Stimulated activated naive CD8-positive, alpha-beta T cell treated with anti-CD3 and anti-CD28 coated beads, Interleukin-15, Interleukin-2, amounts not matched to agents 100 ng/mL and 50 ng/mL, for 24 hours (primary cell): ENCODE results near the gene SLC45A2.

Experiments used
- H3K27ac Mint-ChIP-seq: one replicate; pipeline ENCODE4 v1.8.0; 2021; ENCODE audit warnings: mild to moderate bottlenecking, mixed read lengths
- H3K27me3 Mint-ChIP-seq: one replicate; pipeline ENCODE4 v1.8.0; 2021; ENCODE audit warnings: mixed read lengths
- H3K36me3 Mint-ChIP-seq: one replicate; pipeline ENCODE4 v1.8.0; 2021; ENCODE audit warnings: low read depth, mixed read lengths
- H3K4me1 Mint-ChIP-seq: one replicate; pipeline ENCODE4 v1.8.0; 2021; ENCODE audit warnings: low read depth, mixed read lengths
- H3K4me3 Mint-ChIP-seq: one replicate; pipeline ENCODE4 v1.8.0; 2021; ENCODE audit warnings: mild to moderate bottlenecking, mixed read lengths
- H3K9me3 Mint-ChIP-seq: one replicate; pipeline ENCODE4 v1.8.0; 2021; ENCODE audit warnings: mixed read lengths

The SLC45A2 gene

DNA sequence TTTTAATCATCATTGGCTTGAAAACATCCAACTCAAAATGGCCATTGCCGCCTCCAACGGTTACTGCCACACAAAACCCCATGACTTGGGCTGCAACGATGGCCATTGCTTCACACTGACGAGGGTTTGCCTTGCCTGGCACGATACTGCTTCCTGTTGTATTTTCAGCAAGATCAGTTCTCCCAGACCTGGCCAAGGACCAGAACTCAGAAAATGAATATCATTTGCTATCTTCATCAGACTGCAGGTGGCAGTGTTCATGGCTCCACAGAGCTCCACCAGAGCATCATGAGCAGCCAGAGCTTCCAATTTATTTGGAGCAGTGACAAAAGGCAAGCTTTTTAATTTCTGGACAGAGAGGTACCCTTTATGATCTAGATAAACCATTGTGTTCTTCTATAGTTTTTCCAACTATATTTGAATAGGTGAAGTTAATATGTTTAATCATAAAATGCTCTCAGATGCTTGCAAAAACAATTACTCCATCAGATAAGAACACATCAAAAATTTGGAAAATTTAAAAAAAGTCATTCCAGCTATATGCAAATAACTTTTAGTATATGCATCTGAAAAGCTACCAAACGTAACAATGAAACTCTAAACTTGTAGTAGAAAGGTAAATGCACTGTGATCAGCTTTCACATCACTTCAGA, 13.0 kb upstream of the SLC45A2 start:
- Mint-ChIP-seq H3K36me3 (peaks cover 15% of the 10 kb centered on the region), H3K4me3 (no peak overlapping the region), H3K9me3 (no peaks in the 10 kb centered on the region), H3K27me3 (no peaks in the 10 kb centered on the region), H3K27ac (no peak overlapping the region), H3K4me1 (peaks cover 4% of the 10 kb centered on the region)

DNA sequence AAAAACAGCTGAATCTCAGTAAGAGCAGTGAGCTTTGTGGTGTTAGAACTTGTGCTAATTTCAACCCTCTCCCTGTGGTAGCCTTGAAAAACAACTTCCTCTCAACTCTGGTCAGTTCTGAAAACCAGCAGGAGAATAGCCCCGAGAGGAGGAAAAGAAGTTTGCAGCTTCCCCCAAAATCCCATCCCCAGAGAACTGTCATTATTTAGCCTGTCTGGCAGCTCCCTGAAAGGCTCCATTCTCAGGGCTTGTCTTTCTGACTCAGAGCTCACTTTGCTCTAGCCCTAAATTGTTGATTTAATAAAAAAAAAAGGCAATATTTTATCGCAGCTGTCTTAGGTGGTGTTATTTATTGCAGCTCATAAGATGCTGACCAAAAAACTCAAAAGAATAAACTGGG, 11.4 kb upstream of the SLC45A2 start:
- Mint-ChIP-seq H3K36me3 (peaks cover 15% of the 10 kb centered on the region), H3K4me1 (peaks cover 4% of the 10 kb centered on the region), H3K9me3 (no peaks in the 10 kb centered on the region), H3K27me3 (no peaks in the 10 kb centered on the region), H3K4me3 (no peak overlapping the region), H3K27ac (no peak overlapping the region)

DNA sequence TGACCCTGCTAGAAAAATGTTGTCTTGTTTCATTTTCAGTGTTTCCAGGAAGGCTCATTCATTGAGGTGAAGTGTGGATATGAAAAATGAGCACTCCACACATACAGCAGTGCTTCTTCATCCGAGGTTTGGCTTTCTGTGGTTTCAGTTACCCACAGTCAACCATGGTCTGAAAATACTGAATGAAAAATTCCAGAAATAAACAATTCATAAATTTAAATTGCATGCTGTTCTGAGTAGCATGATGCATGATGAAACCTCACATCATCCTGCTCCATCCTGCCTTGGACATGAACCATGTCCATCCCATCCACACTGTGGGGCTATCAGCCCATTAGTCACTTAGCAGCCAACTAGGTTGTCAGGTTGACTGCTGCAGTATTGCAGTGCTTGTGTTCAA, 10.4 kb upstream of the SLC45A2 start:
- H3K4me3 Mint-ChIP-seq: no peak overlapping the region
- no peak overlapping the region for H3K27ac Mint-ChIP-seq
- H3K4me1 Mint-ChIP-seq: peaks cover 4% of the 10 kb centered on the region

DNA sequence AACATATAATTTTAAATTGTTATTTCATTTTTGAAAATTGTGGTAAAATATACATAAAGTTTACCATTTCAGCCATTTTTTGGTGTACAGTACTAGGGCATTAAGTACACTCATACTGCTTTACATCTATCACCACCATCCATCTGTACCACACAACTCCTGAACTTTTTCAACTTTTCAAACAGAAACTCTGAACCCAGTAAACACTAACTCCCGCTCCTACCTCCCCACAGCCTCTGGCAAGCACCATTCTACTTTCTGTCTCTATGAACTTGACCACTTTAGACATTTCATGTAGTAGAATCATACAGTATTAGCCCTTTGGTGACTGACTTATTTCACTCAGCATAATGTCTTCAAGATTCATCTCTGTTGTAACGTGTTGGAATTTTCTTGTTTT, 8.4 kb upstream of the SLC45A2 start:
- Mint-ChIP-seq H3K27me3 (no peaks in the 10 kb centered on the region), H3K27ac (no peak overlapping the region), H3K4me3 (no peak overlapping the region), H3K9me3 (no peaks in the 10 kb centered on the region), H3K36me3 (peaks cover 28% of the 10 kb centered on the region), H3K4me1 (peaks cover 4% of the 10 kb centered on the region)

More for the DNA sequence above, 10.4 kb upstream of the SLC45A2 start:
- Mint-ChIP-seq H3K27me3 (no peaks in the 10 kb centered on the region), H3K36me3 (peaks cover 15% of the 10 kb centered on the region), H3K9me3 (no peaks in the 10 kb centered on the region)

DNA sequence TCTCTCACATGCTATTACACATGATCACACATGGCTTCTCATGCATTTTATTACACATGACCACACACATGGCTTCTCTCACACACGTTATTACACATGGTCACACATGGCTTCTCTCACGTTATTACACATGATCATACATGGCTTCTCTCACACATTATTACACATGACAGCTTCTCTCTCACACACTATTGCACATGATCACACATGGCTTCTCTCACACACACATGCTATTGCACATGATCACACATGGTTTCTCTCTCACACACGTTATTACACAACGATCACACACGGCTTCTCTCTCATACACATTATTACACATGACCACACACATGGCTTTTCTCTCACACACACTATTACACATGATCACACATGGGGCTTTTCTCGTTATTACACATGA, 954 bp upstream of the SLC45A2 start:
- no peak overlapping the region for H3K4me3 Mint-ChIP-seq
- H3K4me1 Mint-ChIP-seq: no peaks in the 10 kb centered on the region
- no peak overlapping the region for H3K27ac Mint-ChIP-seq
- H3K27me3 Mint-ChIP-seq: no peaks in the 10 kb centered on the region
- H3K36me3 Mint-ChIP-seq: peaks cover 18% of the 10 kb centered on the region
- no peaks in the 10 kb centered on the region for H3K9me3 Mint-ChIP-seq

DNA sequence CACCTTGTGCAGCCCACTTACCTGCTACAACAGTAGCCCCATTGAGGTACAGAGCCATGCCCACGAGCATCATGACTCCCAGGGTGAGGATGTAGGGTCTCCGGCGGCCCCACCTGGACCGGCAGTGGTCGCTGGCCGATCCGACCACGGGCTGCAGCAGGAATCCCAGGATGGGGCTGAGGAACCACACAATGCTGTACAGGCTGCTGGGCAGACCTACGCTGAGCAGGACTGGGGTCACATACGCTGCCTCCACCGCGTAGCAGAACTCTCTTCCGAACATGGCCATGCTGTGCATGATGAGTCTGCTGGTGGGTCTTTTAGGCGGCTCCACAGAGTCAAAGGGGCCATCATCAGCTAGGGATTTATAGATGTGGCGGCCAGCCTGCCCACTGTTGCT, 315 bp downstream of the SLC45A2 start:
- Mint-ChIP-seq H3K4me1 (no peaks in the 10 kb centered on the region), H3K27me3 (no peaks in the 10 kb centered on the region), H3K9me3 (no peaks in the 10 kb centered on the region), H3K4me3 (no peak overlapping the region), H3K27ac (no peak overlapping the region), H3K36me3 (peaks cover 15% of the 10 kb centered on the region)

DNA sequence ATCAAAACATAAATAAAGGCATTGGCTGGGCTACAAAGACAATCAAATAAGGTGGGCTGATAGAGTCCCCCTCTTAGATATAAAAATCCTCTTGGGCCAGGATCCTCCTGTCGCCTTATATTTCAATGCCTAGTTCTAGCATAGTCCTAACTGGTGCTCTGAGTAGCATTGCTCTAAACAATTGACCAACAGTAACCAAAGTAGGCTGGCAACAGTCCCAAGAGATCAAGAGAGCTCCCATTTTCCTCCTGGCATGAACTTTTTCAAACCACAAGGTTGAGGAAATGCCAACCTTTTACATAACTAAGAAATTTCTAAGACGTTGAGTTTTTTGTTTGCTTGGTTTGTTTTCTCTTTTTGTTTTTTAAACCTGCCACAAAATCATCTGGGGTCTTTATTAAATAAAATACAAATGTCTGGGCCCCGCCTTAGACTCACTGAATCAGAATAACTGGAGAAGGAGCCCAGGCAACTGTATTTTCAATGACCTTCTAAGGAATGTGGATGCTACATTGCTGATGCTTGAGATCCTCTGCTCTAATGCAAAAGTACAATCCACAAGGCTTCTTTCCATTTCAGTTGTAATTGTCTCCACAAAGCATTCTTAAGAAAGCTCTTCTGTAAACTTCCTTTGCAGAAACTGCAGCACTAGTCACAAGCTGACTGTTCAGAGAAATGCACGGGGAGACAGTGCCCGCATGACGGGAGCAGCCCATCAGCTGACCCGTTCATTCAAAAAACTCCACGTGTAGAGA, 2.9 kb downstream of the SLC45A2 start:
- Mint-ChIP-seq H3K27ac (no peak overlapping the region), H3K9me3 (no peaks in the 10 kb centered on the region), H3K4me1 (no peaks in the 10 kb centered on the region), H3K4me3 (no peak overlapping the region), H3K36me3 (no peaks in the 10 kb centered on the region), H3K27me3 (no peaks in the 10 kb centered on the region)

DNA sequence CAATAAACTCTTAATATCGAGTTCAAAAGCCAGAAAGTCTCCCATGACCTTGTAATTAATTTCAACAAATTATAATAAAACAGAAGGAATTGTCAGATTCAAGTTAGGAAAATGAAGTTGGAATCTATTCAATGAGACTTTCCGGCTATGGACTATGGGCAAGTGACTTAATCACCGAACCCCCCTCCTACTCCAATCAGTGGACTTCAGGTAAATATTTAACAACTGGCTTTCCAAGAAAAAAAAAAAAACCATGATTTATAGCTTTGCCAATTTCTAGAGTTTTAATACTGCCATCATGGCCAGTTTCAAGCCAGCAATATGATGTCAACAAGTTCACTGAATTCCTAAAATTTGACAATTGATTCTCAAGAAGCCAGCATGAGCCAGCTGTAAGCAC, 4.5 kb downstream of the SLC45A2 start:
- Mint-ChIP-seq H3K27me3 (no peaks in the 10 kb centered on the region), H3K4me3 (no peak overlapping the region)

DNA sequence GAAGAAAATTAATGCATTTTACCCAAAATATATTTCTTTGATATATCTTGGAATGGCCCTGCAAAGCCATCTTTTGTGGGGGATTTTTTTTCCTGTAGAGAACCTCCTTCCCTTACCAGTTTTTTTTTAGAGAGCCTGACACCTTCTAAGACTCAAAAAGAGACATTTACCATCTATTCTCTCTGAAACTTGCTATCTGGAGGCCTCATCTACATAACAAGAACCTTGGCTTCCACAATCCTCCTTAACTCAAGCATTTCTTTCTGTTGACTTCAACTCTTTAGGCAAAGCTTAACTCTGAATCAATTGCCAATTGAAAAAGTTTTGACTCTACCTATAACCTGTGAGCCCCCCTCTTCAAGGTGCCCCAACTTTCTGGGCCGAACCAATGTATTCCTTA, 6.2 kb downstream of the SLC45A2 start:
- Mint-ChIP-seq H3K4me3 (no peak overlapping the region), H3K27ac (no peak overlapping the region), H3K4me1 (peaks cover 3% of the 10 kb centered on the region), H3K27me3 (no peaks in the 10 kb centered on the region), H3K9me3 (no peaks in the 10 kb centered on the region), H3K36me3 (no peaks in the 10 kb centered on the region)

More for the DNA sequence above, 4.5 kb downstream of the SLC45A2 start:
- Mint-ChIP-seq H3K4me1 (no peaks in the 10 kb centered on the region), H3K9me3 (no peaks in the 10 kb centered on the region), H3K27ac (no peak overlapping the region), H3K36me3 (no peaks in the 10 kb centered on the region)

DNA sequence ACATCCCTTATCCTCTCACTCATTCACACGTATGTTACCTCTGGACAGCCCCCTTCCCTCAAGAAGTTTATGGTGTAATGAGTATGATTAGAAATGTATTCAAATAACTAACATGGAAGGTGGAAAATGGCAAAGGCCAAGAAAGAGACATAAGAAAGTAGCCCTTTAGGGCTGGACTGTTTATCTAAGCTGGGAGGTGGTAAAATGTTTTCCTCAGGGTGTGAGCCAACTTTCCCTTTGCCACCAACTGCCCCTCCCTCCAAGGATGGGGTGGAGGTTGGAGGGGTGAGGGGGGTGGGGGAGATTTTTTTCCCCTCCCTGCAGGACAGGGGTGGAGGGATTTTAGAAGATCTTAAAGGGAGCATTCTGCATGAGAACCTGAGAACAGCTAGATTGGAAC, 8.2 kb downstream of the SLC45A2 start:
- H3K27ac Mint-ChIP-seq: no peak overlapping the region
- no peaks in the 10 kb centered on the region for H3K27me3 Mint-ChIP-seq
- peaks cover 5% of the 10 kb centered on the region for H3K4me1 Mint-ChIP-seq
- no peak overlapping the region for H3K4me3 Mint-ChIP-seq
- no peaks in the 10 kb centered on the region for H3K9me3 Mint-ChIP-seq
- H3K36me3 Mint-ChIP-seq: no peaks in the 10 kb centered on the region

DNA sequence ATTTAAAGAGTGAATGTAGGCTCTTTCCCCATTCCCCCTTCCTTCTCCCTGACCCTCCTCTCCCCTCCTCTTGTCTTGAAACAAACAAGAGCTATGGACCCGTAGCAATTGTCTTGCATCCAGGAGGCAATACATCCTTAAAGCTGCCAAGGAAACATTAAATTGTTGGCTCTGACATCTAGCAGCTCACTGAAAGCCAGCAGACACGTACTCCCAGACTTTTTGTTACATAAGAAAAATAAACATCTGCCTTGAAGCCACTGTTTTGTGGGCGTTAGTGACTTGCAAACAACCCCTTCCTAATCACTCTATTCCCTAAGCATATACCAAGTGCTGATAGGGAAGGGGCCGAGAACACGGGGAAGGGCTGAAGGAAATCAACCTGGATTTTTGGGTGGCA, 8.6 kb downstream of the SLC45A2 start:
- H3K36me3 Mint-ChIP-seq: no peaks in the 10 kb centered on the region
- no peak overlapping the region for H3K27ac Mint-ChIP-seq
- no peaks in the 10 kb centered on the region for H3K27me3 Mint-ChIP-seq
- peaks cover 5% of the 10 kb centered on the region for H3K4me1 Mint-ChIP-seq
- no peak overlapping the region for H3K4me3 Mint-ChIP-seq
- no peaks in the 10 kb centered on the region for H3K9me3 Mint-ChIP-seq

DNA sequence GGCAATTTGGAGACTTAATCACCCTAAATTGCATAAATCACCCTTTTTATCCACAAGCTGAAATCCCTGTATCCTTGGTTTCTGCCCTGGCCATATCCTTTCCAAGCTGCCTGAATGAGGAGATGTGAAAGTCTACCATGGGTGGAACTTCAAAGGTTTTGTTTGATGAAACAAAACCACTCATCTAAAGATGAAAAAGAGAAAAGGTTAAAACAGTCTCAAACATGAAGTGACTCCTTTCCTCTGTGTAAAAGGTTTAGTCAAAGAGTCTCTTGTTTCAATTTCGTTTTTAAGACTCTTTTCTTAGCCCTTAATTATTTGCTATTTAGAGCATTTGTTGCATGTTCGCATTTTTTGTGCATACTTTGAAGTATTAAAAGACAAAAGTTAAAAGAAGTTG, 11.2 kb downstream of the SLC45A2 start:
- H3K27me3 Mint-ChIP-seq: no peaks in the 10 kb centered on the region
- no peak overlapping the region for H3K27ac Mint-ChIP-seq
- H3K36me3 Mint-ChIP-seq: no peaks in the 10 kb centered on the region
- H3K4me3 Mint-ChIP-seq: no peak overlapping the region
- H3K4me1 Mint-ChIP-seq: peaks cover 5% of the 10 kb centered on the region
- H3K9me3 Mint-ChIP-seq: no peaks in the 10 kb centered on the region

DNA sequence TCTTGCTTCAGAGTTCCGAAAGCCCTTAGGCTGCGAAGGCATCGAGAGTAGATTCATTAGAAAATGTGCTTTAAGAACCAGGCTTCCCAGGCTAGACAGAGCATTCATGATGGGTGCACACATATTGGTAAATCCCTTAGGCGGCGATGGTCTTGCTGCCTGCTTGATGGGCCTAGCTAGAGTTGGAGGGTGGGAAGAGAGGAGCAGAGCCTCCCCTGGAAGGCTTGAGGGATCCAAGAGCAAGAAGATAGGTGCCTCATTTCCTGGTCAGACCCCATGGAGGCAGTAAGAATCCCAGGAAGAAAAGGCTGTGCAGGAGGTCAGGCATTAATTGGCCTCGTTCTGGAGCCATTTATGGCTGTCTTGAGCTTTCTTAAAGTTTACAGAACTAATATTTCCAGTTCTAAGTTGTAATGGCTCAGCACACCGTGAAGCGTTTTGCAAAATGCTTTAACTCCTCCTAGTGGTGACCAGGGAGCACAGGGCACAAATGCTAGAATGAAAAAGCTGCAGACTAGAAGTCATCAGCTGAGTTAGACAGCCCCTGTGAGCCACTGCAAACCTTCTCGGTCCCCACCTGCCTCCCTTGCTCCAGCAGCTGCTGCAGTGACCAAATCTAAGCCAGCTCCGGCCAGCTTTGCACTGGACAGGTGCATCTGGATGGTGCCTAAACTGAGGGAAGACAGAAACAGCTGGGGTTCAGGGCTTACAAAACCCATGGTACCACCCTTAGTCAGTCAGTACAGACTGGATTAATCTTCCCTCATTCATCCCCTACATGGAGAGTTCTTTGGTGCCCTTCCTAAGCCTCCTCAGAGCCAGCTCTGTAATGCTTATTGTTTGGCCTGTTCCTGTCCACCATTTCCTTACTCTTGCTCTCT, 14.7 kb downstream of the SLC45A2 start:
- Mint-ChIP-seq H3K9me3 (no peaks in the 10 kb centered on the region), H3K36me3 (no peaks in the 10 kb centered on the region), H3K27me3 (no peaks in the 10 kb centered on the region), H3K27ac (no peak overlapping the region), H3K4me1 (peaks cover 10% of the 10 kb centered on the region), H3K4me3 (no peak overlapping the region)

DNA sequence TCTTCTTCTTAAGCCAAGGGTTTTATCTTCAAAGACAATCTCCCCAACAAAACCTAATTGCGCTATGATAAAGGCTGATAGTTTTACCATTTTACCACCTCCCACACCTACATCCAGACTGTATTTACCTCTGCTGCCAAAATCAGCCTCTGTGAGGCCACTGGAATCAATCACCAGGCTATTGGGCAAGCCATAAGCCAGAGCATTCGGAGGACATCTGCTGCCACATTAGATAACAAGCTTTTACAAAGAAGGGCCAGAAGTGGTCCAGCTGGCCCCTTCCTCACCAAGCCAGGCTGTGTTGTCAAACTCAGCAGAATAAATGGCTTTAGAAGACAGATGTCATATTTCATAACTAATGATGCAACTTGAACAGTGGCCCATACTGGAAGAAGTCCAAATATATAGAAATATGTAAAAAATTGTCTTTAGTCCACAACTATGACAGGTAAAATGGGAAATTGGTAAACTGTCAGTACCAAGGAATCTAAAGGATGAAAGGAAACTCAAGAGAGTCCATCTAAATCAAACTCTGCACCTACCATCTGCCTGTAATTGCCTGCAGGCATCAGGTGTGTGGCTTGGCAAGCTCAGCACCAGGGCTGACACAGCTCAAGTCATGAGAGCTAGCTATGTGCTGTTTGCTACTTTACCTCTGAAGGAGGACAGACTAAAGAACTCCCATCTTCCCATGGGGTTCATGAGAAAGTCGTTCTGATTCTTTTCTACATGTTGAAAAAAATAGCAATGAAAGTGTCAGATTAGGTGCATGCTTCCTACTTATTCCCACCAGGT, 16.1 kb downstream of the SLC45A2 start:
- H3K27ac Mint-ChIP-seq: no peak overlapping the region
- no peaks in the 10 kb centered on the region for H3K36me3 Mint-ChIP-seq
- no peak overlapping the region for H3K4me3 Mint-ChIP-seq
- H3K4me1 Mint-ChIP-seq: peaks cover 11% of the 10 kb centered on the region
- no peaks in the 10 kb centered on the region for H3K27me3 Mint-ChIP-seq
- no peaks in the 10 kb centered on the region for H3K9me3 Mint-ChIP-seq
